ENCODE measurements around the gene GPRIN1.

The GPRIN1 gene

GRCh38 chr5:176609724-176610434, at the start of gene GPRIN1:
Gene GPRIN1 (minus strand): TSS chr5:176610156. CDS start chr5:176599834, 10,322 bp downstream.
- DNase-seq = peak; percentile 70

- DNase-seq = no peak
These were observed 49.5 kb upstream of the GPRIN1 start for GRCh38 chr5:176659512-176659839.

- no peak for DNase-seq
These were observed 49.0 kb upstream of the GPRIN1 start for GRCh38 chr5:176658817-176659511.

- DNase-seq = peak; percentile 62
These were observed 48.1 kb upstream of the GPRIN1 start for GRCh38 chr5:176658007-176658599.

- DNase-seq = no peak
These were observed 46.6 kb upstream of the GPRIN1 start for GRCh38 chr5:176656467-176656990.

- no peak for DNase-seq
These were observed 44.9 kb upstream of the GPRIN1 start for GRCh38 chr5:176654856-176655255.

GRCh38 chr5:176653401-176654385, 43.7 kb upstream of the GPRIN1 start:
- DNase-seq = no peak

GRCh38 chr5:176652136-176652535, 42.2 kb upstream of the GPRIN1 start:
- no peak for DNase-seq

GRCh38 chr5:176651472-176651980, 41.6 kb upstream of the GPRIN1 start:
- no peak for DNase-seq

GRCh38 chr5:176650354-176650884, 40.5 kb upstream of the GPRIN1 start:
- DNase-seq = no peak

GRCh38 chr5:176648474-176649194, 38.7 kb upstream of the GPRIN1 start:
- DNase-seq = no peak

- DNase-seq = peak; percentile 39
These were observed 38.0 kb upstream of the GPRIN1 start for GRCh38 chr5:176647843-176648473.

- peak; percentile 99 for DNase-seq
These were observed 37.3 kb upstream of the GPRIN1 start, which contains the start of gene TSPAN17 for GRCh38 chr5:176647030-176647842. Gene TSPAN17 (plus strand): TSS chr5:176647484. CDS start chr5:176647616, 132 bp downstream.

GRCh38 chr5:176646707-176647029, 36.7 kb upstream of the GPRIN1 start:
- no peak for DNase-seq

GRCh38 chr5:176646049-176646706, 36.2 kb upstream of the GPRIN1 start:
- DNase-seq = no peak

GRCh38 chr5:176644878-176645670, 35.1 kb upstream of the GPRIN1 start:
- no peak for DNase-seq

GRCh38 chr5:176644294-176644693, 34.3 kb upstream of the GPRIN1 start:
- DNase-seq = no peak

- no peak for DNase-seq
These were observed 33.7 kb upstream of the GPRIN1 start for GRCh38 chr5:176643491-176644219.

Data from EL (cell line).